Spleen (tissue), 7 donors: ENCODE measurements around the gene TFAP2B.

Experiments used
- CTCF ChIP-seq, 11 experiments: fragments of 200-600 bp in 7 of 11; fragments of 450-650 bp in 4 of 11; sonication (generic) in 4 of 11; IDR thresholded peaks in 8 of 11; conservative IDR thresholded peaks in 3 of 11; 1 replicate in 7 of 11; 2 replicates in 4 of 11; pipeline versions ENCODE4 v1.4.0 to v1.8.0; 2016 to 2021; ENCODE audit warnings: antibody characterized with exemption in 11 of 11, inconsistent platforms in 4 of 11, mild to moderate bottlenecking in 1 of 11
- POLR2A ChIP-seq, 3 donors: fragments of 450-650 bp; IDR thresholded peaks; one replicate each; pipeline ENCODE4 v1.5.1; 2017; ENCODE audit warnings: antibody characterized with exemption in 3 of 3, mild to moderate bottlenecking in 1 of 3
- POLR2AphosphoS5 ChIP-seq, 3 donors: sonication (generic); formaldehyde crosslinking; IDR thresholded peaks; one replicate each; pipeline ENCODE4 v1.5.1; 2017; ENCODE audit warnings: antibody characterized with exemption in 3 of 3
- donor health status: DM: no; HTN: no; CAD: no; lungs with moderate emphysema.
- donor health status: DM: no; HTN: no; CAD: no.
- donor health status: DM: no; HTN: no; CAD: no.

GRCh38 chr6:50795574-50795973 is 23.1 kb upstream of the TFAP2B start:
- TF ChIP-seq CTCF (IDR thresholded peaks at IDR 0.05 in 8 of 11, conservative IDR thresholded peaks at IDR 0.05 in 3 of 11) (no peak), POLR2A (IDR thresholded peaks at IDR 0.05) (no peak), POLR2AphosphoS5 (IDR thresholded peaks at IDR 0.05) (no peak)
